ENCODE data around the gene MTHFD1L.
"Not testable (repeated sequence)": the region's sequence is repeated elsewhere in the genome, so short reads cannot be mapped to it uniquely, and the experiment has no call there.

MTHFD1L gene

GRCh38 chr6:151016107-151016506 is 150.6 kb downstream of the MTHFD1L start:
- no peak for DNase-seq (ENCODE audit: low read depth)

- DNase-seq (ENCODE audit: low read depth): no peak
These were observed 152.5 kb downstream of the MTHFD1L start for GRCh38 chr6:151018046-151018445.

GRCh38 chr6:151018911-151019782 is 153.6 kb downstream of the MTHFD1L start:
- no peak for DNase-seq (ENCODE audit: low read depth)

GRCh38 chr6:151021896-151022295 is 156.4 kb downstream of the MTHFD1L start:
- no peak for DNase-seq (ENCODE audit: low read depth)

- no peak for DNase-seq (ENCODE audit: low read depth)
These were observed 157.0 kb downstream of the MTHFD1L start for GRCh38 chr6:151022492-151022891.

- DNase-seq (ENCODE audit: low read depth): no peak
These were observed 157.8 kb downstream of the MTHFD1L start for GRCh38 chr6:151023342-151023741.

GRCh38 chr6:151024597-151024996 is 159.1 kb downstream of the MTHFD1L start:
- DNase-seq (ENCODE audit: low read depth): no peak

- DNase-seq (ENCODE audit: low read depth): no peak
These were observed 159.6 kb downstream of the MTHFD1L start for GRCh38 chr6:151025076-151025475.

- DNase-seq (ENCODE audit: low read depth): no peak
These were observed 160.7 kb downstream of the MTHFD1L start for GRCh38 chr6:151026041-151026663.

- DNase-seq (ENCODE audit: low read depth): no peak
These were observed 161.8 kb downstream of the MTHFD1L start for GRCh38 chr6:151027295-151027747.

- no peak for DNase-seq (ENCODE audit: low read depth)
These were observed 162.7 kb downstream of the MTHFD1L start for GRCh38 chr6:151027936-151028838.

- no peak for DNase-seq (ENCODE audit: low read depth)
These were observed 164.5 kb downstream of the MTHFD1L start for GRCh38 chr6:151029970-151030369.

GRCh38 chr6:151032034-151032433 is 166.5 kb downstream of the MTHFD1L start:
- DNase-seq (ENCODE audit: low read depth): no peak

GRCh38 chr6:151034825-151035781 is 169.6 kb downstream of the MTHFD1L start:
- DNase-seq (ENCODE audit: low read depth): no peak

- DNase-seq (ENCODE audit: low read depth): not testable (repeated sequence)
These were observed 170.8 kb downstream of the MTHFD1L start for GRCh38 chr6:151036211-151036721.

GRCh38 chr6:151036869-151037680 is 171.6 kb downstream of the MTHFD1L start:
- DNase-seq (ENCODE audit: low read depth): no peak

- no peak for DNase-seq (ENCODE audit: low read depth)
These were observed 173.1 kb downstream of the MTHFD1L start for GRCh38 chr6:151038616-151039015.

- not testable (repeated sequence) for DNase-seq (ENCODE audit: low read depth)
These were observed 175.5 kb downstream of the MTHFD1L start for GRCh38 chr6:151040888-151041521.

GRCh38 chr6:151041686-151042085 is 176.2 kb downstream of the MTHFD1L start:
- no peak for DNase-seq (ENCODE audit: low read depth)
